GM18499 (cell line): ENCODE data around the gene CGAS.
"Not testable (repeated sequence)": the region's sequence is repeated elsewhere in the genome, so short reads cannot be mapped to it uniquely, and the experiment has no call there.

Source experiments
- ATAC-seq: cut with Tn5 transposase; IDR thresholded peaks from one replicate; pipeline ENCODE4 v1.9.1; 2021; ENCODE audit warnings: moderate number of reproducible peaks; ENCODE audit not compliant: insufficient read depth, unreplicated experiment

Gene CGAS

GRCh38 chr6:73400656-73401055 lies 51.4 kb downstream of the CGAS start:
- no peak for ATAC-seq

GRCh38 chr6:73395875-73396274 lies 56.2 kb downstream of the CGAS start:
- no peak for ATAC-seq

- ATAC-seq: peak; percentile 70
These were observed 57.3 kb downstream of the CGAS start, which contains the start of gene DDX43 for GRCh38 chr6:73394577-73395354. Gene DDX43, plus strand, starts transcription at chr6:73394828. Its CDS starts 78 bp downstream, at chr6:73394906.

GRCh38 chr6:73393278-73393677 lies 58.8 kb downstream of the CGAS start:
- no peak for ATAC-seq

- ATAC-seq: not testable (repeated sequence)
These were observed 59.9 kb downstream of the CGAS start for GRCh38 chr6:73392188-73392587.

- no peak for ATAC-seq
These were observed 60.4 kb downstream of the CGAS start for GRCh38 chr6:73391675-73392074.

- ATAC-seq: no peak
These were observed 62.2 kb downstream of the CGAS start for GRCh38 chr6:73389854-73390253.

GRCh38 chr6:73388800-73389512 lies 63.1 kb downstream of the CGAS start:
- no peak for ATAC-seq

GRCh38 chr6:73388433-73388799 lies 63.7 kb downstream of the CGAS start:
- no peak for ATAC-seq

- ATAC-seq: no peak
These were observed 69.5 kb downstream of the CGAS start for GRCh38 chr6:73382462-73383113.

- ATAC-seq: not testable (repeated sequence)
These were observed 70.6 kb downstream of the CGAS start for GRCh38 chr6:73381531-73381930.

GRCh38 chr6:73377225-73377624 lies 74.9 kb downstream of the CGAS start:
- no peak for ATAC-seq

- ATAC-seq: no peak
These were observed 76.9 kb downstream of the CGAS start for GRCh38 chr6:73375216-73375615.
